Spleen (tissue), 13 donors: ENCODE results near the gene LRRC23. TPM values are rescaled to one million over a fixed set of nuclear protein-coding genes. Genes with fewer than 3 reads are reported as not detected.
A peak's percentile ranks its signal among the peaks of the same experiment; 100 is the strongest.

Source experiments
- DNase-seq: peaks from one replicate; pipeline ENCODE4 v3.0.0-alpha.2; 2020
- H3K27ac ChIP-seq, 8 donors: fragments of 200-600 bp; sonication (generic) in 7 of 8; 1 replicate in 4 of 8; 2 replicates in 4 of 8; pipeline versions ENCODE4 v1.5.0 to v1.8.0; 2016 to 2021; ENCODE audit warnings: inconsistent platforms in 4 of 8, mild to moderate bottlenecking in 4 of 8, moderate library complexity in 1 of 8
- H3K27me3 ChIP-seq, 7 donors: fragments of 200-600 bp; sonication (generic) in 6 of 7; replicated peaks in 1 of 7; 1 replicate in 4 of 7; 2 replicates in 3 of 7; pipeline versions ENCODE4 v1.5.0 to v1.8.0; 2016 to 2021; ENCODE audit warnings: inconsistent platforms in 3 of 7, mild to moderate bottlenecking in 1 of 7
- H3K36me3 ChIP-seq, 6 donors: fragments of 200-600 bp; sonication (generic) in 5 of 6; 1 replicate in 4 of 6; 2 replicates in 2 of 6; pipeline versions ENCODE4 v1.5.0 to v1.8.0; 2016 to 2021; ENCODE audit warnings: inconsistent platforms in 2 of 6
- H3K4me1 ChIP-seq, 6 donors: fragments of 200-600 bp; sonication (generic) in 5 of 6; 1 replicate in 3 of 6; 2 replicates in 3 of 6; pipeline versions ENCODE4 v1.5.0 to v1.8.0; 2016 to 2021; ENCODE audit warnings: inconsistent platforms in 3 of 6
- H3K4me3 ChIP-seq, 8 donors: fragments of 200-600 bp; sonication (generic) in 7 of 8; 1 replicate in 4 of 8; 2 replicates in 4 of 8; pipeline versions ENCODE4 v1.5.0 to v1.8.0; 2016 to 2021; ENCODE audit warnings: inconsistent platforms in 4 of 8, mild to moderate bottlenecking in 4 of 8, moderate library complexity in 2 of 8
- H3K9me3 ChIP-seq, 8 donors: fragments of 200-600 bp; sonication (generic) in 7 of 8; 1 replicate in 4 of 8; 2 replicates in 4 of 8; pipeline versions ENCODE4 v1.5.0 to v1.8.0; 2016 to 2021; ENCODE audit warnings: inconsistent platforms in 4 of 8
- POLR2A ChIP-seq, 3 donors: fragments of 450-650 bp; IDR thresholded peaks; one replicate each; pipeline ENCODE4 v1.5.1; 2017; ENCODE audit warnings: antibody characterized with exemption in 3 of 3, mild to moderate bottlenecking in 1 of 3
- POLR2AphosphoS5 ChIP-seq, 3 donors: sonication (generic); formaldehyde crosslinking; IDR thresholded peaks; one replicate each; pipeline ENCODE4 v1.5.1; 2017; ENCODE audit warnings: antibody characterized with exemption in 3 of 3
- WGBS, 5 donors: extraction: QIAGEN DNeasy Blood & Tissue Kit in 3 of 5; methylation state at CpG; one replicate each; pipeline versions ENCODE4 v1.1.5 to v1.1.7; 2013 to 2018; 5-methylcytosine and 5-hydroxymethylcytosine counted together
- intact Hi-C: fragments of 100-400 bp; cut with DNase I; formaldehyde crosslinking; loops from one replicate; pipeline ENCODE4 v1.15.0; 2023; ENCODE audit warnings: low total_unique reads
- long read RNA-seq, 2 donors: transcript quantifications; one replicate each; lab custom pipeline, GENCODE V29; 2026
- polyA plus RNA-seq, 3 donors: library from polyadenylated mRNA; stranded (reverse); fragments of 200-250 nt; gene quantifications; one replicate each; pipeline ENCODE4 v1.2.1, GENCODE V29; 2013
- total RNA-seq, 7 donors: library from RNA; depleted of rRNA in 3 of 7; stranded (reverse); fragments of >200 nt in 3 of 7; fragmentation: NEBNext Ultra II Directional in 4 of 7; extraction: Animal tissue kit (Norgen Biotek cat#: 25700) in 4 of 7; gene quantifications; one replicate each; pipeline versions ENCODE4 v1.1.0 to v1.2.1, GENCODE V29; 2016 to 2021
- TF ChIP-seq, protein P1 (sequence below), 11 experiments: fragments of 200-600 bp in 7 of 11; fragments of 450-650 bp in 4 of 11; sonication (generic) in 4 of 11; IDR thresholded peaks in 8 of 11; conservative IDR thresholded peaks in 3 of 11; 1 replicate in 7 of 11; 2 replicates in 4 of 11; pipeline versions ENCODE4 v1.4.0 to v1.8.0; 2016 to 2021; ENCODE audit warnings: antibody characterized with exemption in 11 of 11, inconsistent platforms in 4 of 11, mild to moderate bottlenecking in 1 of 11
- donor health status: healthy with polysubstance abuse.
- donor health status: DM: no; HTN: no; CAD: no; lungs with moderate emphysema.
- donor health status: DM: no; HTN: no; CAD: no.
- donor health status: Bipolar disorder and iron deficiency.
- donor health status: healthy.
- donor health status: DM: no; HTN: no; CAD: no.
- donor health status: DM: yes; HTN: yes; CAD: no.

Gene LRRC23, protein sequence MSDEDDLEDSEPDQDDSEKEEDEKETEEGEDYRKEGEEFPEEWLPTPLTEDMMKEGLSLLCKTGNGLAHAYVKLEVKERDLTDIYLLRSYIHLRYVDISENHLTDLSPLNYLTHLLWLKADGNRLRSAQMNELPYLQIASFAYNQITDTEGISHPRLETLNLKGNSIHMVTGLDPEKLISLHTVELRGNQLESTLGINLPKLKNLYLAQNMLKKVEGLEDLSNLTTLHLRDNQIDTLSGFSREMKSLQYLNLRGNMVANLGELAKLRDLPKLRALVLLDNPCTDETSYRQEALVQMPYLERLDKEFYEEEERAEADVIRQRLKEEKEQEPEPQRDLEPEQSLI
- total RNA-seq = 1 to 10 TPM; 3.1 to 9.6 (median 5.9) TPM
- 10 to 100 TPM in 1 of 3 donors, 1 to 10 TPM in 2; 7.0 to 10.1 (median 7.5) TPM for polyA plus RNA-seq
- long read RNA-seq, donor 1, partial matches to known transcripts = 0 of 2 reads
- long read RNA-seq, donor 1, other reads (novel, unspliced or antisense) = 0 of 2 reads
- long read RNA-seq, donor 2 = 0 reads

DNA sequence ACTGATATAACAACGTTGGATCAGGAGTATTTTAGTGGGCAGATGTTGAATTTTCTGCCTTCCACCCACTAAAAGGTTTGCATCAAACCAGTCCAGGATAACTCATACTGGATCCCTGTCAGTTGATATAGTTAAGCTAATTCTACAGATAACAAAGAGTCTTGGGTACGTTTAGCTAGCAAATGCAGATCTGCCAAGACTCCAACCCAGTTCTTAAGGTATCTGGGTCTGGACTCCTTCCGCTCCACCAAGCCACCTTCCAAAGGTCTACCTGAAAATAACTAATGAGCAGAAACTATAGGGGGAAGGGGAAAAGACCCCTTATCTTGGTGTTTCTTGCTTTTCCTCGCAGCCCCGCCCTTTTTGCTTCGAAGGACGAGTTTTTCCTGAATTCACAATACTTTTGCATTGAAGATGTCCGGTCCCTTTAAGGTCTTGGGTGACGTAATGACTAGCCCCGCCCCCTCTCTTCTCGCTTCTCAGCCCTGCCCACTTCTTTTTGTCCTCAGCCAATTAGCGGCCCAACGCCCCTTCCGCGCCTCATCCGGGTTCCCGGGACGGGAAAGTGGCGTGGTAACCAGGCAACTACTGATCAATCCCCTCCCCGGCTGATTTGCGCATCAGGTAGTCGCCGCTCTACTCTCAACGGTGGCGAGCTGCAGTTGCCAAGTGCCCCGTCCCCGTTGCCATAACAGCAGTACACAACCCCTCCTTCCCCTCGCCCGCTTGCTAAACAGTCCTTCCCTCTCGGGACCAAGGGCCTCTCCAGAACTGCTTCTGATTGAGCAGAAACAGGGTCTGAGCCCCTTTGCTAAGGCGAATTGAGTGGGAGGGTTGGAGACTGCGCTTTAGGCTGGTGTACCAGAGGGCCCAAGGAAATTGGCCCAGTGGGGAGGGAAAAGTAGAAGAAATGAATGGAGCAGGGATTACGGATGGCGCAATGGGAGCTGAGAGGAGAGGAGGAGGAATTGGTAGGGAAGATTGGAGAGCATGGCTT is at the start of gene LRRC23:
LRRC23 (plus strand) TSS at position 543 of the 997 bp plus-strand sequence. CDS start 812 bp downstream, outside the sequence.
- DNase-seq = peak; percentile 99
- Histone ChIP-seq H3K9me3 (no peaks in the 10 kb centered on the region), H3K4me1 (peaks cover 10 to 36% (median 21%) of the 10 kb centered on the region in 6 donors), H3K27me3 (no peaks in the 10 kb centered on the region), H3K36me3 (peaks cover 0 to 18% (median 0%) of the 10 kb centered on the region in 6 donors), H3K4me3 (peak within 1 kb of the TSS; percentile 54 to 84 (median 64)), H3K27ac (peak within 1 kb of the TSS; percentile 42 to 90 (median 82))
- 5 to 8% (median 7%) methylated on average over 34 of the region's 34 CpGs for WGBS, 5 donors
- intact Hi-C loops = no loop called here
- TF ChIP-seq POLR2A (IDR thresholded peaks at IDR 0.05) = peak in 1 of 3 donors; percentile 54
- TF ChIP-seq, protein P1, sequence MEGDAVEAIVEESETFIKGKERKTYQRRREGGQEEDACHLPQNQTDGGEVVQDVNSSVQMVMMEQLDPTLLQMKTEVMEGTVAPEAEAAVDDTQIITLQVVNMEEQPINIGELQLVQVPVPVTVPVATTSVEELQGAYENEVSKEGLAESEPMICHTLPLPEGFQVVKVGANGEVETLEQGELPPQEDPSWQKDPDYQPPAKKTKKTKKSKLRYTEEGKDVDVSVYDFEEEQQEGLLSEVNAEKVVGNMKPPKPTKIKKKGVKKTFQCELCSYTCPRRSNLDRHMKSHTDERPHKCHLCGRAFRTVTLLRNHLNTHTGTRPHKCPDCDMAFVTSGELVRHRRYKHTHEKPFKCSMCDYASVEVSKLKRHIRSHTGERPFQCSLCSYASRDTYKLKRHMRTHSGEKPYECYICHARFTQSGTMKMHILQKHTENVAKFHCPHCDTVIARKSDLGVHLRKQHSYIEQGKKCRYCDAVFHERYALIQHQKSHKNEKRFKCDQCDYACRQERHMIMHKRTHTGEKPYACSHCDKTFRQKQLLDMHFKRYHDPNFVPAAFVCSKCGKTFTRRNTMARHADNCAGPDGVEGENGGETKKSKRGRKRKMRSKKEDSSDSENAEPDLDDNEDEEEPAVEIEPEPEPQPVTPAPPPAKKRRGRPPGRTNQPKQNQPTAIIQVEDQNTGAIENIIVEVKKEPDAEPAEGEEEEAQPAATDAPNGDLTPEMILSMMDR (IDR thresholded peaks at IDR 0.05 in 8 of 11, conservative IDR thresholded peaks at IDR 0.05 in 3 of 11) = peak in 1 of 11 experiments; percentile 20
- TF ChIP-seq POLR2AphosphoS5 (IDR thresholded peaks at IDR 0.05) = peak; percentile 79 to 90 (median 88)

DNA sequence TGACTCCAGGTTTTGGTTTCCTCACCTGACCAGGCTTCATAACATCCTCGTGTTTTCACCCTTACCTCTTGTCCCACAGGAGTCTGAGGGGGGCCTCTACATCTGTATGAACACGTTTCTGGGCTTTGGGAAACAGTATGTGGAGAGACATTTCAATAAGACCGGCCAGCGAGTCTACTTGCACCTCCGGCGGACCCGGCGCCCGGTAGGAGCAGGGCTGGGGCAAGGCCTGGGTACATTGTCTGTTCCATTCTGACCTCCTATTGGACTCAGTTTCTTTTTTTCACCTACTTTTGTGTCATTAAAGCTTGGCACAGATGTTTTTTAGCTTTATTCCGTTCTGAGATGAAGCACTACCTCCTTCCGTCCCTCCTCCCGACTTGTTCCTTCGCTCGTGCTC is 49.3 kb upstream of the LRRC23 start:
- 92 to 93% (median 92%) methylated on average over 14 of the region's 14 CpGs for WGBS, 5 donors
- Histone ChIP-seq H3K4me3 (no peak overlapping the region), H3K4me1 (peaks cover 14 to 35% (median 24%) of the 10 kb centered on the region in 6 donors), H3K27me3 (no peaks in the 10 kb centered on the region), H3K27ac (peak overlapping the region in 1 of 8 donors; percentile 25), H3K36me3 (peaks cover 10 to 55% (median 50%) of the 10 kb centered on the region in 6 donors), H3K9me3 (no peaks in the 10 kb centered on the region)
- TF ChIP-seq, protein P1 (IDR thresholded peaks at IDR 0.05 in 8 of 11, conservative IDR thresholded peaks at IDR 0.05 in 3 of 11) = no peak
- no peak for TF ChIP-seq POLR2A (IDR thresholded peaks at IDR 0.05)
- intact Hi-C loops = loop anchor here (10.0 kb wide), 1 partner anchor 291 kb away; the partner anchor contains the start of gene NOP2
- DNase-seq = no peak

DNA sequence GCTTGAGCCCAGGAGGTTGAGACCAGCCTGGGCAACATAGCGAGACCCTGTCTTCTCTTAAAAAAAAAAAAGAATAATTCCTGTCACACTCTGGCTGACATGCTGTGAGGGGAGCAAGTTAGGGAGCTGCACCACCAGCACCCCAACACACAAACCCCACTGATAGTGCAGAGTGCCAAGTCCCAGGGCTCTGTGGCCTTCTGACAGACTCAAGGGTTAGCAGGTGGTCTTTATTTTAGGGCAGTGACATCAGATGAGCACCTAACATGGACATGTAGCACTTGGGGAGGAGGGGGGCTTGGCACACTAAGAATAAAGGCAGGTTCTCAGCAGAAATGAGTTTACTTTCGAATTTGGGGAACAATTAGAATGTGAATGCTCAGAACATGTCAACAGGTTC is 45.8 kb upstream of the LRRC23 start:
- H3K4me3 ChIP-seq = no peak overlapping the region
- no peaks in the 10 kb centered on the region for H3K27me3 ChIP-seq
- WGBS, 5 donors = 96 to 100% (median 98%) methylated on average over 2 of the region's 2 CpGs
- no peak for DNase-seq
- intact Hi-C loops = loop anchor here (10.0 kb wide), 1 partner anchor 294 kb away; the partner anchor contains the start of gene NOP2
- no peaks in the 10 kb centered on the region for H3K9me3 ChIP-seq
- no peak for TF ChIP-seq POLR2AphosphoS5 (IDR thresholded peaks at IDR 0.05)
- TF ChIP-seq, protein P1 (IDR thresholded peaks at IDR 0.05 in 8 of 11, conservative IDR thresholded peaks at IDR 0.05 in 3 of 11) = no peak
- no peak for TF ChIP-seq POLR2A (IDR thresholded peaks at IDR 0.05)
- H3K4me1 ChIP-seq = peaks cover 0 to 10% (median 2%) of the 10 kb centered on the region in 6 donors
- H3K27ac ChIP-seq = no peak overlapping the region
- peaks cover 10 to 90% (median 83%) of the 10 kb centered on the region in 6 donors for H3K36me3 ChIP-seq
